ENCODE measurements around the gene TNNT3.

DNA sequence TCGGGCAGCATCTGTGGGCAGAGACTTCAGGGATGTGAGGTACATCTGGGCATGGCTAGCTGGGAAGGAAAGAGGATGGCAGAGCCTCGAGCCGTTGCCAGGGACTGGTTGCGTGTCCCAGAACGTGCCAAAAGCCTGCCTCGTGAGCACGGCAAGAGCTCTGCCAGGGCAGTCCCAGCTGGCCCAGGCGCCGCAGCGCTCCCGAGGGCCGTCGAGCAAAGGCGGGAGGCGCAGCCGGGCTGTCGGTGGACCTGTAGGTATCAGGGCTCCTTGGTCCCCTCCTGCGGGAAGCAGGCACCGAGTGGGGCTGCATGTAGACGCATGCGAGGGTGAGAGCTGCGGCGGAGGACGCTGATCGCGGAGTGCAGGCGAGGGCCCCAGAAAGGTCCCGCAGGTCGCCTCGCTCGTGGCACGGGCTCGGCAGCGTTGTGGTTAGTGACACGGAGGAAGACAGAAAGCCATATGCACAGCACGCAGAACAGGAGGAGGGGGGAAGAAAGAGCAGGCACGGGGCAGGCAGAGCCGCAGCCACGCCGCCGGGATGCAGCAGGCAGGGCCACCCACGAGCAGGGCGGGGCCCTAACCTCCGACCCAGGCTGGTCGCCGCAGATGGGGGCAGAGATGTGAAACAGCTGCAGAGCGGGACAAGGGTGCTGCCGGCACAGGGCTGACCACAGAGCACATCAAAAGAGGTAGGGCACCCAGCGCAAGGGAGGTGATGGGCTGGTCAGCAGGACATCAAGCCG lies 48.6 kb upstream of the TNNT3 start:
- no peak for TF ChIP-seq YY1 (IDR thresholded peaks at IDR 0.05; ENCODE audit: insufficient read depth, insufficient read length)
- no peak for TF ChIP-seq ZNF274 (IDR thresholded peaks at IDR 0.05; ENCODE audit: low read depth, low read length)
- no peak for TF ChIP-seq SUZ12 (IDR thresholded peaks at IDR 0.05; ENCODE audit: extremely low read depth, insufficient read depth, insufficient read length)
